ENCODE results near the gene SLC25A24.

- TF ChIP-seq CTCF (IDR thresholded peaks at IDR 0.05; ENCODE audit: low read length) (no peak), EZH2 (IDR thresholded peaks at IDR 0.05; ENCODE audit: borderline replicate concordance, low read length) (no peak)
Observed at GRCh38 chr1:108208724-108209446, 8.7 kb upstream of the SLC25A24 start.

Data from OCI-LY1 (cell line).